WTC11 (cell line): ENCODE results near the gene CHPF2. TPM values are rescaled to one million over a fixed set of nuclear protein-coding genes. Genes with fewer than 3 reads are reported as not detected.

Experiments
- ATAC-seq: fragments of 200-7000 bp; cut with Tn5 transposase; 2 replicates; pipeline ENCODE4 v1.10.0; 2021; ENCODE audit warnings: mild to moderate bottlenecking, moderate library complexity
- CTCF ChIA-PET: fragments of 300-600 bp; sonication (Branson Sonifier 250); formaldehyde crosslinking; loops from one replicate; lab custom pipeline; 2021; ENCODE audit warnings: antibody characterized with exemption; lab: Charles Lee
- POLR2A ChIA-PET: fragments of 350-600 bp; sonication (Branson Sonifier 250); formaldehyde crosslinking; loops from one replicate; lab custom pipeline; 2021; ENCODE audit warnings: antibody characterized with exemption; lab: Charles Lee
- DNase-seq: peaks from one replicate; pipeline ENCODE4 v3.0.0; 2021; ENCODE audit warnings: low spot score
- H3K27ac Mint-ChIP-seq: 2 replicates; pipeline ENCODE4 v1.8.0; 2021; ENCODE audit warnings: mixed read lengths
- H3K27me3 Mint-ChIP-seq: 2 replicates; pipeline ENCODE4 v1.8.0; 2021; ENCODE audit warnings: low read depth, mild to moderate bottlenecking, moderate library complexity, mixed read lengths
- H3K36me3 Mint-ChIP-seq: 2 replicates; pipeline ENCODE4 v1.8.0; 2021; ENCODE audit warnings: mixed read lengths
- H3K4me1 Mint-ChIP-seq: 2 replicates; pipeline ENCODE4 v1.8.0; 2022; ENCODE audit warnings: mixed read lengths
- H3K4me3 Mint-ChIP-seq: 2 replicates; pipeline ENCODE4 v1.8.0; 2021; ENCODE audit warnings: mild to moderate bottlenecking, moderate library complexity, mixed read lengths
- H3K9me3 Mint-ChIP-seq: 2 replicates; pipeline ENCODE4 v1.8.0; 2021; ENCODE audit warnings: mixed read lengths
- ATF2 ChIP-seq: sonication (generic); formaldehyde crosslinking; IDR thresholded peaks from 2 replicates; pipeline ENCODE4 v1.8.1; 2022; ENCODE audit warnings: low read depth, missing genetic modification reagents, borderline replicate concordance
- ATF6 ChIP-seq: sonication (generic); formaldehyde crosslinking; IDR thresholded peaks from 2 replicates; pipeline ENCODE4 v1.8.1; 2023; ENCODE audit warnings: mild to moderate bottlenecking, missing genetic modification reagents
- ETV6 ChIP-seq: sonication (generic); formaldehyde crosslinking; IDR thresholded peaks from 2 replicates; pipeline ENCODE4 v1.8.1; 2022; ENCODE audit warnings: mild to moderate bottlenecking, missing genetic modification reagents
- FOXP4 ChIP-seq: sonication (generic); formaldehyde crosslinking; IDR thresholded peaks from 2 replicates; pipeline ENCODE4 v1.8.0; 2022; ENCODE audit warnings: mild to moderate bottlenecking, missing genetic modification reagents
- HMGXB4 ChIP-seq: sonication (generic); formaldehyde crosslinking; IDR thresholded peaks from 2 replicates; pipeline ENCODE4 v1.8.1; 2023; ENCODE audit warnings: mild to moderate bottlenecking, moderate library complexity, missing genetic modification reagents
- JUN ChIP-seq: sonication (generic); formaldehyde crosslinking; IDR thresholded peaks from 2 replicates; pipeline ENCODE4 v1.8.0; 2023; ENCODE audit warnings: mild to moderate bottlenecking, missing genetic modification reagents
- MYBL2 ChIP-seq: sonication (generic); formaldehyde crosslinking; IDR thresholded peaks from 2 replicates; pipeline ENCODE4 v1.8.1; 2023; ENCODE audit warnings: mild to moderate bottlenecking, moderate library complexity, missing genetic modification reagents
- NR2C2 ChIP-seq: sonication (generic); formaldehyde crosslinking; IDR thresholded peaks from 2 replicates; pipeline ENCODE4 v1.8.0; 2022; ENCODE audit warnings: mild to moderate bottlenecking, missing genetic modification reagents
- SMAD3 ChIP-seq: sonication (generic); formaldehyde crosslinking; IDR thresholded peaks from 2 replicates; pipeline ENCODE4 v1.8.0; 2022; ENCODE audit warnings: missing genetic modification reagents, mild to moderate bottlenecking, borderline replicate concordance
- SMAD4 ChIP-seq: sonication (generic); formaldehyde crosslinking; IDR thresholded peaks from 2 replicates; pipeline ENCODE4 v1.8.0; 2022; ENCODE audit warnings: mild to moderate bottlenecking, missing genetic modification reagents
- SOX15 ChIP-seq: fragments of 250-450 bp; sonication (Bioruptor Pico); IDR thresholded peaks from 2 replicates; pipeline ENCODE4 v1.9.0; 2021; ENCODE audit warnings: mild to moderate bottlenecking
- SP1 ChIP-seq: sonication (generic); formaldehyde crosslinking; conservative IDR thresholded peaks from 2 replicates; pipeline ENCODE4 v1.8.1; 2022; ENCODE audit warnings: missing genetic modification reagents
- TCF7 ChIP-seq: sonication (generic); formaldehyde crosslinking; IDR thresholded peaks from 2 replicates; pipeline ENCODE4 v1.8.0; 2022; ENCODE audit warnings: mild to moderate bottlenecking, low read depth, missing genetic modification reagents, moderate library complexity
- USF2 ChIP-seq: sonication (generic); formaldehyde crosslinking; IDR thresholded peaks from 2 replicates; pipeline ENCODE4 v1.8.1; 2023; ENCODE audit warnings: mild to moderate bottlenecking, missing genetic modification reagents, moderate library complexity
- ZNF281 ChIP-seq: sonication (generic); formaldehyde crosslinking; IDR thresholded peaks from 2 replicates; pipeline ENCODE4 v1.8.0; 2023; ENCODE audit warnings: mild to moderate bottlenecking, missing genetic modification reagents
- ZNF423 ChIP-seq: fragments of 250-450 bp; sonication (Bioruptor Pico); IDR thresholded peaks from 2 replicates; pipeline ENCODE4 v2.1.2; 2022; ENCODE audit warnings: mild to moderate bottlenecking, moderate library complexity
- ZNF425 ChIP-seq: fragments of 250-450 bp; sonication (Bioruptor Pico); conservative IDR thresholded peaks from 2 replicates; pipeline ENCODE4 v1.9.0; 2021; ENCODE audit warnings: mild to moderate bottlenecking
- total RNA-seq: library from RNA; stranded (reverse); gene quantifications from 3 replicates; pipeline ENCODE4 v1.2.3, GENCODE V29; 2021

Gene CHPF2
- total RNA-seq, 1 experiment from 2014 or later = 30.7 TPM

GRCh38 chr7:151260883-151261282, 28.6 kb downstream of the CHPF2 start:
- Mint-ChIP-seq H3K27me3 (peaks cover 34% of the 10 kb centered on the region), H3K4me1 (peaks cover 10% of the 10 kb centered on the region), H3K36me3 (no peaks in the 10 kb centered on the region), H3K4me3 (no peak overlapping the region), H3K9me3 (no peaks in the 10 kb centered on the region), H3K27ac (no peak overlapping the region)
- CTCF ChIA-PET = interaction anchor here (0.5 to 2.1 kb wide), 2 partner anchors 17 to 247 kb away, joined by 4 to 6 read pairs; no protein-coding TSS in a partner anchor
- ATAC-seq (no peak), DNase-seq (no peak)
- POLR2A ChIA-PET = no interaction called here
- no peak for TF ChIP-seq ATF6 (CRISPR knock-in tag)

- Mint-ChIP-seq H3K36me3 (no peaks in the 10 kb centered on the region), H3K4me1 (peaks cover 7% of the 10 kb centered on the region), H3K9me3 (no peaks in the 10 kb centered on the region), H3K27ac (no peak overlapping the region), H3K4me3 (no peak overlapping the region), H3K27me3 (peaks cover 30% of the 10 kb centered on the region)
- ATAC-seq = no peak
- no peak for DNase-seq
- ChIA-PET POLR2A (no interaction called here), CTCF (interaction anchor here (1.0 kb wide), 2 partner anchors 16 to 17 kb away, joined by 3 read pairs; no protein-coding TSS in a partner anchor)
- TF ChIP-seq SMAD4 (no peak), SP1 (CRISPR knock-in tag) (no peak), ATF2 (CRISPR knock-in tag) (no peak), SMAD3 (no peak), ZNF425 (CRISPR knock-in tag) (no peak), ETV6 (no peak)
Observed at GRCh38 chr7:151261529-151261928, 29.2 kb downstream of the CHPF2 start.

GRCh38 chr7:151264615-151265014, 32.3 kb downstream of the CHPF2 start:
- peaks cover 11% of the 10 kb centered on the region for H3K27me3 Mint-ChIP-seq
- peaks cover 4% of the 10 kb centered on the region for H3K4me1 Mint-ChIP-seq
- no peak for ATAC-seq
- no peak for DNase-seq
- POLR2A ChIA-PET = no interaction called here
- H3K4me3 Mint-ChIP-seq = no peak overlapping the region
- no peaks in the 10 kb centered on the region for H3K36me3 Mint-ChIP-seq
- CTCF ChIA-PET = interaction anchor here (1.0 kb wide), 2 partner anchors 19 to 21 kb away, joined by 3 to 4 read pairs; no protein-coding TSS in a partner anchor
- no peaks in the 10 kb centered on the region for H3K9me3 Mint-ChIP-seq
- H3K27ac Mint-ChIP-seq = no peak overlapping the region
- TF ChIP-seq USF2 (CRISPR knock-in tag) (no peak), FOXP4 (CRISPR knock-in tag) (no peak), MYBL2 (CRISPR knock-in tag) (no peak), JUN (CRISPR knock-in tag) (no peak), NR2C2 (CRISPR knock-in tag) (no peak), TCF7 (CRISPR knock-in tag) (no peak), ZNF423 (CRISPR knock-in tag) (no peak), HMGXB4 (CRISPR knock-in tag) (no peak), ZNF281 (no peak), SP1 (CRISPR knock-in tag) (no peak), SOX15 (CRISPR knock-in tag) (no peak)
